GM12878 (cell line): ENCODE results near the gene DGKB. TPM values are rescaled to one million over a fixed set of nuclear protein-coding genes. Genes with fewer than 3 reads are reported as not detected.

ENCODE experiments used
- ATAC-seq: fragments of 200-7000 bp; cut with Tn5 transposase; 3 replicates; pipeline ENCODE4 v1.9.1; 2020; ENCODE audit warnings: mild to moderate bottlenecking, moderate library complexity
- BruUV-seq: library from RNA; stranded (reverse); fragments of 400-500 nt; replicated peaks from 2 replicates; lab custom pipeline; 2021; lab: Mats Ljungman, UMichigan
- CTCF ChIA-PET: fragments of 300-600 bp; sonication (Branson Sonifier 250); formaldehyde crosslinking; extraction: SDS; loops from one replicate; lab custom pipeline; 2021; ENCODE audit warnings: inconsistent platforms; lab: Yijun Ruan, JAX
- POLR2A ChIA-PET: fragments of 350-600 bp; formaldehyde crosslinking; extraction: SDS; loops from one replicate; lab custom pipeline; 2021; ENCODE audit warnings: inconsistent platforms; lab: Charles Lee
- RAD21 ChIA-PET: fragments of 300-600 bp; sonication (Branson Sonifier 250); formaldehyde crosslinking; loops from one replicate; lab custom pipeline; 2023; ENCODE audit warnings: antibody characterized with exemption; ENCODE audit not compliant: unreplicated experiment; lab: Charles Lee
- SMC1A ChIA-PET: fragments of 300-600 bp; sonication (Branson Sonifier 250); formaldehyde crosslinking; loops from one replicate; lab custom pipeline; 2023; ENCODE audit not compliant: unreplicated experiment, uncharacterized antibody; lab: Charles Lee
- DNase-seq: peaks from one replicate; pipeline ENCODE4 v3.0.0-alpha.2; 2011; ENCODE audit warnings: low read depth, low spot score
- FAIRE-seq: peaks from 3 replicates; lab custom pipeline; 2011; peaks lifted over from hg19 to GRCh38; lab: Jason Lieb, UNC
- H2AFZ ChIP-seq: 2 replicates; pipeline ENCODE4 v1.6.0; 2011; ENCODE audit warnings: low read depth, low read length, control low read depth; ENCODE audit not compliant: control insufficient read depth
- H3K27ac ChIP-seq: 2 replicates; pipeline ENCODE4 v1.5.1; 2011; ENCODE audit warnings: control low read depth; ENCODE audit not compliant: control insufficient read depth, insufficient read depth
- H3K27me3 ChIP-seq, 2 experiments: replicated peaks in 1 of 2; 2 replicates each; pipeline versions ENCODE4 v1.6.0 to v1.6.1; 2011; ENCODE audit warnings: low read length in 1 of 2; ENCODE audit not compliant: control insufficient read depth in 2 of 2, insufficient read depth in 2 of 2
- H3K36me3 ChIP-seq, 2 experiments: 2 replicates each; pipeline ENCODE4 v1.5.1; 2011; ENCODE audit warnings: low read length in 1 of 2; ENCODE audit not compliant: control insufficient read depth in 2 of 2, insufficient read depth in 2 of 2
- H3K4me1 ChIP-seq: 2 replicates; pipeline ENCODE4 v1.6.1; 2011; ENCODE audit warnings: mild to moderate bottlenecking, low read length, moderate library complexity, mixed read lengths; ENCODE audit not compliant: control insufficient read depth, insufficient read depth
- H3K4me2 ChIP-seq: 2 replicates; pipeline ENCODE4 v1.6.0; 2011; ENCODE audit warnings: control low read depth; ENCODE audit not compliant: control insufficient read depth, insufficient read depth
- H3K4me3 ChIP-seq: fragments of 200-600 bp; sonication (generic); 2 replicates; pipeline ENCODE4 v1.5.1; 2016
- H3K79me2 ChIP-seq: 2 replicates; pipeline ENCODE4 v1.6.0; 2011; ENCODE audit warnings: low read length; ENCODE audit not compliant: control insufficient read depth, insufficient read depth
- H3K9ac ChIP-seq: 2 replicates; pipeline ENCODE4 v1.8.0; 2011; ENCODE audit warnings: low read length, control low read depth, mixed read lengths; ENCODE audit not compliant: control insufficient read depth, insufficient read depth
- H3K9me3 ChIP-seq: replicated peaks from 3 replicates; pipeline ENCODE4 v1.5.1; 2011; ENCODE audit warnings: mild to moderate bottlenecking, low read length; ENCODE audit not compliant: control insufficient read depth, insufficient read depth
- H4K20me1 ChIP-seq: 2 replicates; pipeline ENCODE4 v1.6.0; 2011; ENCODE audit not compliant: control insufficient read depth, insufficient read depth
- BHLHE40 ChIP-seq, 2 experiments: fragments of 450-650 bp in 1 of 2; IDR thresholded peaks; 2 replicates each; pipeline ENCODE4 v1.6.1; 2011 to 2017; ENCODE audit warnings: low read depth in 2 of 2, borderline replicate concordance in 1 of 2, improper control_type of control experiment in 1 of 2, low read length in 1 of 2, mild to moderate bottlenecking in 1 of 2
- FOS ChIP-seq: IDR thresholded peaks from 3 replicates; pipeline ENCODE4 v1.6.1; 2011; ENCODE audit warnings: borderline replicate concordance; ENCODE audit not compliant: insufficient read length; ENCODE audit errors: extremely low read depth
- GABPA ChIP-seq: IDR thresholded peaks from 2 replicates; pipeline ENCODE4 v1.6.1; 2014; ENCODE audit warnings: antibody characterized with exemption, low read depth, mild to moderate bottlenecking, inconsistent platforms
- HCFC1 ChIP-seq: fragments of 150-350 bp; IDR thresholded peaks from 2 replicates; pipeline ENCODE4 v1.6.1; 2014; ENCODE audit warnings: low read length
- IRF4 ChIP-seq: IDR thresholded peaks from 2 replicates; pipeline ENCODE4 v1.6.1; 2011; ENCODE audit warnings: low read depth, low read length
- MEF2A ChIP-seq: IDR thresholded peaks from 2 replicates; pipeline ENCODE4 v1.6.1; 2011; ENCODE audit warnings: low read depth, mild to moderate bottlenecking, low read length, moderate library complexity; ENCODE audit not compliant: insufficient read depth
- MEF2B ChIP-seq: fragments of 450-650 bp; IDR thresholded peaks from 2 replicates; pipeline ENCODE4 v1.6.1; 2018; ENCODE audit warnings: mild to moderate bottlenecking, moderate library complexity; ENCODE audit not compliant: partially characterized antibody, poor library complexity, severe bottlenecking
- POU2F2 ChIP-seq: IDR thresholded peaks from 3 replicates; pipeline ENCODE4 v1.6.1; 2011; ENCODE audit warnings: low read depth, mild to moderate bottlenecking, low read length, borderline replicate concordance
- SMARCA5 ChIP-seq: fragments of 450-650 bp; IDR thresholded peaks from 2 replicates; pipeline ENCODE4 v1.6.1; 2017; ENCODE audit warnings: mild to moderate bottlenecking
- SREBF1 ChIP-seq: IDR thresholded peaks from 2 replicates; pipeline ENCODE4 v1.6.1; 2012; ENCODE audit warnings: mild to moderate bottlenecking, low read length
- TARDBP ChIP-seq: IDR thresholded peaks from 2 replicates; pipeline ENCODE4 v1.6.1; 2016; ENCODE audit warnings: borderline replicate concordance
- TCF7 ChIP-seq: IDR thresholded peaks from 2 replicates; pipeline ENCODE4 v1.6.1; 2014; ENCODE audit warnings: antibody characterized with exemption, borderline replicate concordance
- ZZZ3 ChIP-seq: IDR thresholded peaks from 2 replicates; pipeline ENCODE4 v1.6.1; 2011; ENCODE audit warnings: low read depth; ENCODE audit not compliant: control insufficient read depth, insufficient read length
- WGBS: methylation state at CpG from one replicate; pipeline ENCODE4 v1.1.6; 2016; ENCODE audit warnings: low lambda C conversion rate; ENCODE audit not compliant: insufficient replicate concordance, insufficient coverage; ENCODE audit errors: missing lambda C conversion rate; 5-methylcytosine and 5-hydroxymethylcytosine counted together
- in situ Hi-C: fragments of 300-500 bp; cut with MboI; formaldehyde crosslinking; loops from 9 replicates; pipeline ENCODE4 v1.14.3; 2018; ENCODE audit warnings: mixed read lengths
- intact Hi-C: fragments of 100-400 bp; cut with micrococcal nuclease; formaldehyde crosslinking; loops from one replicate; pipeline ENCODE4 v1.14.2; 2022; ENCODE audit not compliant: unreplicated experiment
- polyA plus RNA-seq, 11 experiments: library from polyadenylated mRNA; depleted of rRNA in 4 of 11; unstranded in 6 of 11; stranded (reverse) in 5 of 11; fragments of >200 nt; fragmentation: Nextera tagmentation in 4 of 11; fragmentation: Illumina TruSeq in 1 of 11; extraction: Ambion mirVana in 4 of 11; extraction: Trizol in 1 of 11; gene quantifications; 1 replicate in 1 of 11; 2 replicates in 10 of 11; pipeline versions ENCODE4 v1.2.1 to v1.2.3, GENCODE V29; 2011 to 2016; ENCODE audit warnings: inconsistent platforms in 2 of 11, missing spikeins in 2 of 11, low read depth in 1 of 11
- total RNA-seq, 4 experiments: library from RNA; depleted of rRNA in 3 of 4; stranded (reverse); fragments of >200 nt in 3 of 4; fragmentation: Illumina TruSeq in 1 of 4; extraction: Trizol in 1 of 4; gene quantifications; 2 replicates each; pipeline versions ENCODE4 v1.2.1 to v1.2.3, GENCODE V29; 2013 to 2021
- TF ChIP-seq, protein P1 (sequence below): IDR thresholded peaks from 2 replicates; pipeline ENCODE4 v1.6.1; 2012; ENCODE audit warnings: low read depth, low read length, improper control_type of control experiment

DGKB gene
- total and polyA plus RNA-seq, 10 of the 15 experiments (the other 5 are each of a cell fraction or from before 2014, with no cell fraction given) = 0.02 to 0.10 (median 0.04) TPM; not detected in 6

DNA sequence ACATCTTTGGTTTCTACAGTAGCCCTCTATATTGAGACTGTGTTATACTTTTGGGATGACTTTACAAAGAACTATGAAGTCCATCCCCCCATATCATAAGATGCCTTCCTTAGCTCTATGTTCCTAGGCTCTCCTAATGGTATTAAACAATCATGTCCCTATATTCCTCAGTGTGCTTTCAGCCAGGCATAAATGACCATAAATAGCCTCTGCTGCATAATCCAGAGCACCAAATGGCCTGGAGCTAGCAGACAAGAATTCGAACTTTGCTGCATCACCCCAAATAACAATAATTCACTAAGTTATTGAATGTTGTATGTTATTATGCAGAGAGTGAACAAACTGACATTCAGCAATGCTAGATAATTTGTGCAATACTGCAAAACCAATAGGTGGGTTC lies 405.2 kb downstream of the DGKB start (continued):
- no peak for TF ChIP-seq MEF2B
- no peak for TF ChIP-seq IRF4
- no peak for TF ChIP-seq SMARCA5
- TF ChIP-seq, protein P1, sequence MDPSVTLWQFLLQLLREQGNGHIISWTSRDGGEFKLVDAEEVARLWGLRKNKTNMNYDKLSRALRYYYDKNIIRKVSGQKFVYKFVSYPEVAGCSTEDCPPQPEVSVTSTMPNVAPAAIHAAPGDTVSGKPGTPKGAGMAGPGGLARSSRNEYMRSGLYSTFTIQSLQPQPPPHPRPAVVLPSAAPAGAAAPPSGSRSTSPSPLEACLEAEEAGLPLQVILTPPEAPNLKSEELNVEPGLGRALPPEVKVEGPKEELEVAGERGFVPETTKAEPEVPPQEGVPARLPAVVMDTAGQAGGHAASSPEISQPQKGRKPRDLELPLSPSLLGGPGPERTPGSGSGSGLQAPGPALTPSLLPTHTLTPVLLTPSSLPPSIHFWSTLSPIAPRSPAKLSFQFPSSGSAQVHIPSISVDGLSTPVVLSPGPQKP = no peak

DNA sequence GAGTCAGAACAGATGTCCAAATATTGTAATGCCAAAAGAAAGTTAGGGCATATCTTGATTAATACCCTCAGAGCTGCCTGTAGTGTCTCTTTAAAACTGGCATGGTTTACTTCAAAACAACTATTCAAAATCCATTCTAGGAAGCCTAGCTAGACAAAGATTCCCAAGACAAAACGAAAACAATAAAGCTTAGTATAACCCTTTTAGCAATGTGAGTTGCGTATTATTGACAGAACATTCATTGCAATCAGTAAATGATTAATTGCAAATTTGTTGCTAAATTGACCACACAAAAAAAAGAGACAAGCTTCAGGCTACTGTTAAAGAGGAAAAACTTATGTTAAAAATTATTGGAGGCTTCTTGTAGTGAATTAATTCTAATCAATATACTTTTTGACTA lies 406.9 kb downstream of the DGKB start:
- Histone ChIP-seq H3K27ac (no peak overlapping the region), H3K36me3 (no peaks in the 10 kb centered on the region), H3K79me2 (no peaks in the 10 kb centered on the region)
- TF ChIP-seq BHLHE40 (IDR thresholded peaks at IDR 0.05; ENCODE audit: borderline replicate concordance in 1 of 2, low read depth in 2 of 2, low read length in 1 of 2) = no peak
- TF ChIP-seq ZZZ3 = no peak
- TF ChIP-seq TCF7 = no peak
- TF ChIP-seq TARDBP = no peak
- TF ChIP-seq GABPA = no peak
- TF ChIP-seq HCFC1 = no peak
- no peak for TF ChIP-seq POU2F2
- no peak for TF ChIP-seq SREBF1
- no peak for TF ChIP-seq MEF2A
- no peak for TF ChIP-seq FOS
- TF ChIP-seq, all 136 proteins: peak for 0
- ATAC-seq = no peak
- RAD21 ChIA-PET = no interaction called here
- Histone ChIP-seq H2AFZ (no peak overlapping the region), H3K4me2 (no peak overlapping the region), H3K4me1 (no peaks in the 10 kb centered on the region), H3K4me3 (no peak overlapping the region), H3K9ac (no peak overlapping the region), H3K9me3 (no peaks in the 10 kb centered on the region), H4K20me1 (no peaks in the 10 kb centered on the region), H3K27me3 (no peaks in the 10 kb centered on the region)
- in situ Hi-C loops = no loop called here
- WGBS = 28% methylated on average over 2 of the region's 2 CpGs
- intact Hi-C loops = no loop called here
- CTCF ChIA-PET = no interaction called here
- FAIRE-seq = no peak
- BruUV-seq = no TSS peak
- POLR2A ChIA-PET = no interaction called here
- DNase-seq = no peak
- SMC1A ChIA-PET = no interaction called here
